HepG2 (cell line): ENCODE measurements around the gene FAM83C. TPM values are rescaled to one million over a fixed set of nuclear protein-coding genes. Genes with fewer than 3 reads are reported as not detected.
A peak's percentile ranks its signal among the peaks of the same experiment; 100 is the strongest.

Source experiments
- AKNA ChIP-seq: sonication (generic); formaldehyde crosslinking; IDR thresholded peaks from 2 replicates; pipeline ENCODE4 v1.4.0; 2020; ENCODE audit warnings: missing genetic modification reagents, borderline replicate concordance
- HNRNPL ChIP-seq: fragments of 200-400 bp; formaldehyde crosslinking; IDR thresholded peaks from 2 replicates; pipeline ENCODE4 v1.6.1; 2017; ENCODE audit warnings: mild to moderate bottlenecking, low read depth, low read length
- MAZ ChIP-seq, 2 experiments: sonication (generic) in 1 of 2; formaldehyde crosslinking in 1 of 2; IDR thresholded peaks; 2 replicates each; pipeline versions ENCODE4 v1.5.0 to v1.6.1; 2012 to 2020; ENCODE audit warnings: low read depth in 2 of 2, mild to moderate bottlenecking in 2 of 2, borderline replicate concordance in 1 of 2, improper control_type of control experiment in 1 of 2, low read length in 1 of 2, missing genetic modification reagents in 1 of 2, moderate library complexity in 1 of 2
- NFKB2 ChIP-seq: sonication (generic); formaldehyde crosslinking; IDR thresholded peaks from 2 replicates; pipeline ENCODE4 v1.4.0; 2020; ENCODE audit warnings: missing genetic modification reagents, borderline replicate concordance
- PPARG ChIP-seq: conservative IDR thresholded peaks from 2 replicates; pipeline ENCODE4 v1.6.1; 2016; ENCODE audit warnings: missing biosample characterization, missing genetic modification reagents
- PRPF4 ChIP-seq: fragments of 200-400 bp; formaldehyde crosslinking; IDR thresholded peaks from 2 replicates; pipeline ENCODE4 v1.6.1; 2016; ENCODE audit warnings: low read length, low read depth; ENCODE audit not compliant: poor library complexity, severe bottlenecking
- REXO4 ChIP-seq: sonication (generic); formaldehyde crosslinking; IDR thresholded peaks from 2 replicates; pipeline ENCODE4 v1.8.0; 2022; ENCODE audit warnings: missing genetic modification reagents, mild to moderate bottlenecking, borderline replicate concordance
- RFXAP ChIP-seq: sonication (generic); formaldehyde crosslinking; IDR thresholded peaks from 2 replicates; pipeline ENCODE4 v1.4.0; 2020; ENCODE audit warnings: missing genetic modification reagents, borderline replicate concordance
- RORA ChIP-seq: sonication (generic); formaldehyde crosslinking; IDR thresholded peaks from 2 replicates; pipeline ENCODE4 v1.5.0; 2020; ENCODE audit warnings: mild to moderate bottlenecking, missing genetic modification reagents, moderate library complexity
- TGIF2 ChIP-seq: IDR thresholded peaks from 2 replicates; pipeline ENCODE4 v1.6.1; 2016; ENCODE audit warnings: control low read depth, missing compliant biosample characterization
- YY1 ChIP-seq: IDR thresholded peaks from 2 replicates; pipeline ENCODE4 v1.6.1; 2011; ENCODE audit warnings: low read length, low read depth, moderate library complexity, mild to moderate bottlenecking; ENCODE audit not compliant: insufficient read depth, insufficient replicate concordance
- ZBTB25 ChIP-seq: IDR thresholded peaks from 2 replicates; pipeline ENCODE4 v1.6.1; 2018; ENCODE audit warnings: missing genetic modification reagents
- ZHX1 ChIP-seq: sonication (generic); formaldehyde crosslinking; IDR thresholded peaks from 2 replicates; pipeline ENCODE4 v1.8.1; 2022; ENCODE audit warnings: low read depth, mild to moderate bottlenecking, missing genetic modification reagents
- ZNF350 ChIP-seq: sonication (generic); formaldehyde crosslinking; IDR thresholded peaks from 2 replicates; pipeline ENCODE4 v1.4.0; 2020; ENCODE audit warnings: mild to moderate bottlenecking, low read depth, missing genetic modification reagents, borderline replicate concordance
- ZNF451 ChIP-seq: sonication (generic); formaldehyde crosslinking; IDR thresholded peaks from 2 replicates; pipeline ENCODE4 v1.5.0; 2020; ENCODE audit warnings: mild to moderate bottlenecking, missing genetic modification reagents
- ZNF563 ChIP-seq: sonication (generic); formaldehyde crosslinking; IDR thresholded peaks from 2 replicates; pipeline ENCODE4 v1.8.0; 2022; ENCODE audit warnings: mild to moderate bottlenecking, moderate library complexity, missing genetic modification reagents
- ZNF674 ChIP-seq: sonication (generic); formaldehyde crosslinking; IDR thresholded peaks from 2 replicates; pipeline ENCODE4 v1.5.0; 2020; ENCODE audit warnings: low read depth, mild to moderate bottlenecking, missing genetic modification reagents
- ZNF883 ChIP-seq: sonication (generic); formaldehyde crosslinking; IDR thresholded peaks from 2 replicates; pipeline ENCODE4 v1.5.1; 2020; ENCODE audit warnings: mild to moderate bottlenecking, missing genetic modification reagents; ENCODE audit errors: not compliant biosample characterization
- ZZZ3 ChIP-seq: sonication (generic); formaldehyde crosslinking; IDR thresholded peaks from 2 replicates; pipeline ENCODE4 v1.4.0; 2020; ENCODE audit warnings: missing genetic modification reagents, mild to moderate bottlenecking, borderline replicate concordance
- polyA plus RNA-seq, 8 experiments: library from polyadenylated mRNA; depleted of rRNA in 3 of 8; stranded (reverse) in 7 of 8; unstranded in 1 of 8; fragments of >200 nt; fragmentation: Illumina TruSeq in 4 of 8; extraction: Trizol in 4 of 8; gene quantifications; 2 replicates each; pipeline versions ENCODE4 v1.2.1 to v1.2.3, GENCODE V29; 2011 to 2016; ENCODE audit warnings: low read depth in 4 of 8, missing spikeins in 1 of 8, mixed read lengths in 1 of 8; ENCODE audit not compliant: insufficient read depth in 1 of 8
- total RNA-seq, 5 experiments: library from RNA; depleted of rRNA; stranded (reverse); fragments of >200 nt; fragmentation: Illumina TruSeq; extraction: Trizol; gene quantifications; 2 replicates each; pipeline ENCODE4 v1.2.3, GENCODE V29; 2016; ENCODE audit warnings: low read depth in 1 of 5

FAM83C gene
- total and polyA plus RNA-seq, 2 of the 13 experiments (the other 11 are each of a cell fraction or from before 2014, with no cell fraction given): 0.04 TPM; not detected in 1

- TF ChIP-seq RORA (CRISPR knock-in tag): no peak
- no peak for TF ChIP-seq AKNA (CRISPR knock-in tag)
- TF ChIP-seq ZNF674 (CRISPR knock-in tag): no peak
- no peak for TF ChIP-seq PRPF4
- no peak for TF ChIP-seq TGIF2
- no peak for TF ChIP-seq REXO4 (CRISPR knock-in tag)
- TF ChIP-seq ZBTB25 (CRISPR knock-in tag): no peak
- peak; percentile 66; the same call in 1 of the 2 replicates for TF ChIP-seq ZNF451
- TF ChIP-seq RFXAP (CRISPR knock-in tag): no peak
- 0 out of 2 replicates have a peak, but pooled peaks have one; percentile 10 for TF ChIP-seq HNRNPL
- TF ChIP-seq ZHX1 (CRISPR knock-in tag): no peak
- TF ChIP-seq NFKB2 (CRISPR knock-in tag): no peak
- TF ChIP-seq ZNF563: 0 out of 2 replicates have a peak, but pooled peaks have one; percentile 72
- TF ChIP-seq ZNF350 (CRISPR knock-in tag): no peak
- no peak for TF ChIP-seq PPARG
- TF ChIP-seq ZZZ3 (CRISPR knock-in tag): no peak
- TF ChIP-seq YY1: no peak
- no peak for TF ChIP-seq MAZ (IDR thresholded peaks at IDR 0.05; ENCODE audit: borderline replicate concordance, low read depth, low read length)
- TF ChIP-seq MAZ (CRISPR knock-in tag; IDR thresholded peaks at IDR 0.05; ENCODE audit: low read depth): no peak
- peak; percentile 40 for TF ChIP-seq ZNF883 (CRISPR knock-in tag)
Measured at GRCh38 chr20:35287509-35288324, 4.5 kb downstream of the FAM83C start (continued).
